GM12872 (cell line): ENCODE measurements around the gene PLK1.

Experiments used
- TF ChIP-seq, protein P1 (sequence below): IDR thresholded peaks from 3 replicates; pipeline ENCODE4 v1.5.1; 2011; ENCODE audit warnings: low read depth, mild to moderate bottlenecking, low read length, moderate library complexity; ENCODE audit not compliant: insufficient read depth

PLK1 gene

DNA sequence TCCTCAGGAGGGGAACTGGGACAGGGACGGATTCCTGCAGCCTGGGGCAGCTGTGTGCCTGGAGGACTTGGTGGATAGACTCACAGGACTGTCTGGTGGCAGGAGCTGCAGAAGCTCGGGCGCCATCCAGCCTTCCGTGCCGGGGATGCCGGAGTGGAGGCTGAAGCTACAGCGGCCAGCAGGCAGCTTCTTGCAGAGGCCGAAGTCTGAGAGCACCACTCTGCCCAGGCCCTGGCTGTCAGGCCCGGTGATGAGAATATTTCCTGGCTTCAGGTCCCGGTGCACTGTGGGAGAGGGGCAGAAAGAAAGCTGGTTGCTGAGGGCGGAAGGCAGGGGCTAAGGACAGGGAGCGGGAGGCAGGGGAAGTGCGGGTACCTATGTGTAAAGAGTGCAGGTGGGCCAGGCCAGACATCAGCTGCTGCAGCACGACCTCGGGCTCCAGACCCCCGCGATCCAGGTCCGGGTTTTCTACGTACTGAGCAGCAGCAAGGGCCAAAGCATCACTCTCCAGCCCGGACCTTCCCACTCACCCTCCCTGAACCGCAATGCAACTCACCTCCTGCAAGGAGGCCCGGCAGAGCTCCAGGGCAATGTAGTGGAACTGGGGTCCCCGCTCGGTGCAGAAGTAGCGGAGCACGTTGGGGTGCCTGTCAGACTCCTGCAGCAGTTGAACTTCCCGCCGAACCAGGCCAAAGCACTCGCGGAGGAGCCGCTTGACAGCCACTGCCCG, 16.1 kb downstream of the PLK1 start:
- TF ChIP-seq, protein P1, sequence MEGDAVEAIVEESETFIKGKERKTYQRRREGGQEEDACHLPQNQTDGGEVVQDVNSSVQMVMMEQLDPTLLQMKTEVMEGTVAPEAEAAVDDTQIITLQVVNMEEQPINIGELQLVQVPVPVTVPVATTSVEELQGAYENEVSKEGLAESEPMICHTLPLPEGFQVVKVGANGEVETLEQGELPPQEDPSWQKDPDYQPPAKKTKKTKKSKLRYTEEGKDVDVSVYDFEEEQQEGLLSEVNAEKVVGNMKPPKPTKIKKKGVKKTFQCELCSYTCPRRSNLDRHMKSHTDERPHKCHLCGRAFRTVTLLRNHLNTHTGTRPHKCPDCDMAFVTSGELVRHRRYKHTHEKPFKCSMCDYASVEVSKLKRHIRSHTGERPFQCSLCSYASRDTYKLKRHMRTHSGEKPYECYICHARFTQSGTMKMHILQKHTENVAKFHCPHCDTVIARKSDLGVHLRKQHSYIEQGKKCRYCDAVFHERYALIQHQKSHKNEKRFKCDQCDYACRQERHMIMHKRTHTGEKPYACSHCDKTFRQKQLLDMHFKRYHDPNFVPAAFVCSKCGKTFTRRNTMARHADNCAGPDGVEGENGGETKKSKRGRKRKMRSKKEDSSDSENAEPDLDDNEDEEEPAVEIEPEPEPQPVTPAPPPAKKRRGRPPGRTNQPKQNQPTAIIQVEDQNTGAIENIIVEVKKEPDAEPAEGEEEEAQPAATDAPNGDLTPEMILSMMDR, result no peak

DNA sequence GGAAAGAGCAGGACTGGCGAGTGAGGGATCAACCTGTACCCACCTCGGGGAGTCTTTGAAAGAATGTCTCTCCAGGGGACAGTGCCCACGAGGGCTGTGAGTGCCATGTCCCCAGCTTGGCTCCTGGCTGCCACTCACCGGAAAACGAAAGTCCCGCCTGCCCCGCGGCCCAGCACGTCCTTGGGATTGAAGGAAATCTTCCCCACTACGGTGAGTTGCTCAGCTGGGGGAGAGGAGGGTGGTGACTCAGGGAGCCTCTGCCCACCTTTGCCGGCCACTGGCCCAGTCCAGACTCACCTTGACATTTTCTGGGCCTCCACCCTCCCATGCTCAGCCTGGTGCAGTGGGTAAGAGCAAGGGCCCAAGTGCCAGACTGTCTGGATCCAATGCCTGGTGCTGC, 17.1 kb downstream of the PLK1 start:
- TF ChIP-seq, protein P1, result no peak

DNA sequence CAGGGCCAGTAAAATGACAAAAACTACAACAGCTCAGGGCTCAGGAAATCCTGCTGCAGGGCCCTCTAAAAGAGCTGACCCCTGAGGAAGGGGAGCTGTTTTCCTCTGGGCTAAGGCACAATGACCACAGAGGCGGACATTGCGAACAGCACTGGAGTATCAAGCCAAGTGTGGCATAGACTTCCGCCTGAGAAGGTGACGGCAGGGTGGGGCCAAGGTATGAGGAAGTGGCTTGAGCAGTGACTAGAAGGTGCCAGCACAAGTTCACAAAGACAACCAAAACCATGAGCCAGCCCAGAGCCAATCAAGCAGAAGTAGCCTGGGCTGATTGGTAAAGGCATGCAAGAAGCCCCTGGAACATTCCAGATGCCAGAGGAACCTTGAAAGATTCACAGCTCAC, 20.4 kb downstream of the PLK1 start:
- TF ChIP-seq, protein P1, result no peak

- TF ChIP-seq, protein P1, result no peak
Measured at GRCh38 chr16:23700093-23700492, 21.4 kb downstream of the PLK1 start.

- TF ChIP-seq, protein P1, result no peak
Measured at GRCh38 chr16:23700509-23700908, 21.8 kb downstream of the PLK1 start.

DNA sequence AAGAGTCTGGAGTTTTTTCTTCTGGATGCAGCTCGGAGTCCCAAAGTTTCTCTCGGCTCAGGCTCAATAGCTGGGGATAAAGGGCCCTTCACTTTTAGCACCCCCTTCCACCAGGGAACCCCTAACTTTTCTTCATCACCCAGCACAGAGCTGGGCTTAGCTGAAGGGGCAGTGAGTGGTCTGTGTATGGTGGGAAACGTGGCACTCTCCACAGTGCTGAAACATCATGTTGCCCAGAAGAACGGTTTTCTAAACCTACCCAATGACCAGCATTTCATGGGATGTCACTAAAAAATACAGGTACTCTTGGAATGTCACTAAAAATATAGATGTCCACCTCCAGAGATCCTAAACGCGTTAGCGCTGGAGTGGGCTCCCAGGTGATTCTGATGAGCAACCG, 22.4 kb downstream of the PLK1 start:
- TF ChIP-seq, protein P1, result no peak

DNA sequence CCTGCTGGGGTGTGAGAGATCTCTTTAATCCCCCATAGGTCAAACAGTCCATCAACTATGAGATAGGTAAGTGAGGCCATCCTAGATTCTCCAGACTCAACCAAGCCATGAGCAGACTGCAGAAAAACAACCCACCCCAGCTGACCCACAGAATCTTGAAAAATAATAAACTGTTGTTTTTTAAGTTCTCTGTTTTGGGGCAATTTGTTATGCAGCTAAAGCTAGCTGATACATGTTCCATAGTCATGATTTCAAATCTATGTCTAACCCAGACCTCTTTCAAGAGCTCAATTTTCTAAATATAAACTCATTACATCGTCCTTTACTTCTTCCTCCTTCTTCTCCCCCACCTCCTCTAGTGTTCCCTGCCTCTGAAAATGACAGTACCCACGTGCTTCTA, 24.3 kb downstream of the PLK1 start:
- TF ChIP-seq, protein P1, result no peak
